Measurements from ENCODE around the gene DENND1C.

- TF ChIP-seq CTCF (IDR thresholded peaks at IDR 0.05; ENCODE audit: low read depth, low read length, poor library complexity, severe bottlenecking) (no peak), EZH2phosphoT487 (IDR thresholded peaks at IDR 0.05; ENCODE audit: borderline replicate concordance, low read length) (no peak)
Observed at GRCh38 chr19:6466526-6467248, 14.9 kb downstream of the DENND1C start.

All from DOHH2 (cell line).